HCT116 (cell line): ENCODE measurements around the gene TCHP. TPM values are rescaled to one million over a fixed set of nuclear protein-coding genes. Genes with fewer than 3 reads are reported as not detected.

Experiments
- ATAC-seq: fragments of 200-7000 bp; cut with Tn5 transposase; 2 replicates; pipeline ENCODE4 v1.9.1; 2020; ENCODE audit warnings: mild to moderate bottlenecking, moderate library complexity
- BruUV-seq: library from RNA; stranded (reverse); fragments of 400-500 nt; replicated peaks from 2 replicates; lab custom pipeline; 2021; lab: Mats Ljungman, UMichigan
- CTCF ChIA-PET: fragments of 300-600 bp; sonication (Branson Sonifier 250); formaldehyde crosslinking; loops from one replicate; lab custom pipeline; 2021; ENCODE audit warnings: antibody characterized with exemption; lab: Charles Lee
- POLR2A ChIA-PET: fragments of 300-600, 350-600 bp; sonication (Branson Sonifier 250); formaldehyde crosslinking; loops from one replicate; lab custom pipeline; 2021; ENCODE audit warnings: antibody characterized with exemption; lab: Charles Lee
- RAD21 ChIA-PET, 2 experiments: fragments of 300-600 bp; sonication (Branson Sonifier 250); formaldehyde crosslinking; loops; one replicate each; lab custom pipeline; 2023; ENCODE audit warnings: low total read pairs in 2 of 2; ENCODE audit not compliant: uncharacterized antibody in 2 of 2, unreplicated experiment in 2 of 2, low non-redundant PET in 1 of 2; lab: Charles Lee
- DNase-seq: peaks from one replicate; pipeline ENCODE4 v3.0.0-alpha.2; 2010; ENCODE audit warnings: low read depth, low spot score
- H2AFZ ChIP-seq: fragments of 200-600 bp; shearing (Covaris generic), sonication (generic); 2 replicates; pipeline ENCODE4 v1.6.1; 2017; ENCODE audit warnings: low read depth, mixed run types, mixed read lengths, antibody characterized with exemption, low read length; ENCODE audit not compliant: poor library complexity, severe bottlenecking
- H3K27ac ChIP-seq: 2 replicates; pipeline ENCODE4 v1.5.1; 2012; ENCODE audit warnings: low read depth, low read length
- H3K27me3 ChIP-seq: fragments of 200-600 bp; sonication (generic); 2 replicates; pipeline ENCODE4 v1.6.1; 2016; ENCODE audit warnings: mixed run types, low read length, mixed read lengths; ENCODE audit not compliant: insufficient read depth
- H3K36me3 ChIP-seq, 2 experiments: fragments of 200-500 bp in 1 of 2; fragments of 200-600 bp in 1 of 2; sonication (Bioruptor generic) in 1 of 2; sonication (generic) in 1 of 2; 2 replicates each; pipeline versions ENCODE4 v1.5.1 to v1.6.1; 2014 to 2016; ENCODE audit warnings: low read length in 2 of 2, inconsistent platforms in 1 of 2, mixed read lengths in 1 of 2, mixed run types in 1 of 2; ENCODE audit not compliant: insufficient read depth in 2 of 2, control insufficient read depth in 1 of 2
- H3K4me1 ChIP-seq, 2 experiments: fragments of 200-600 bp in 1 of 2; sonication (generic) in 1 of 2; 2 replicates each; pipeline versions ENCODE4 v1.5.1 to v1.6.1; 2012 to 2017; ENCODE audit warnings: low read length in 2 of 2, inconsistent platforms in 1 of 2, mild to moderate bottlenecking in 1 of 2, mixed read lengths in 1 of 2, mixed run types in 1 of 2, moderate library complexity in 1 of 2; ENCODE audit not compliant: insufficient read depth in 2 of 2, control insufficient read depth in 1 of 2
- H3K4me2 ChIP-seq: fragments of 200-600 bp; sonication (generic); 2 replicates; pipeline ENCODE4 v1.6.1; 2017; ENCODE audit warnings: mixed run types, low read length, mixed read lengths
- H3K4me3 ChIP-seq, 2 experiments: fragments of 200-600 bp in 1 of 2; sonication (generic) in 1 of 2; replicated peaks in 1 of 2; 2 replicates each; pipeline ENCODE4 v1.5.1; 2011 to 2016; ENCODE audit warnings: low read length in 2 of 2, control low read depth in 1 of 2, low read depth in 1 of 2, mild to moderate bottlenecking in 1 of 2, mixed read lengths in 1 of 2, mixed run types in 1 of 2
- H3K79me2 ChIP-seq: fragments of 200-600 bp; sonication (generic); 2 replicates; pipeline ENCODE4 v1.6.1; 2017; ENCODE audit warnings: mild to moderate bottlenecking, mixed run types, low read length, moderate library complexity, mixed read lengths; ENCODE audit not compliant: insufficient read depth
- H3K9ac ChIP-seq: fragments of 200-600 bp; sonication (generic); 2 replicates; pipeline ENCODE4 v1.6.1; 2016; ENCODE audit warnings: low read length, mixed read lengths
- H3K9me2 ChIP-seq: fragments of 200-600 bp; sonication (generic), shearing (Covaris generic); 2 replicates; pipeline ENCODE4 v1.6.1; 2017; ENCODE audit warnings: mixed run types, mild to moderate bottlenecking, moderate library complexity; ENCODE audit not compliant: insufficient read depth
- H3K9me3 ChIP-seq, 2 experiments: fragments of 200-500 bp in 1 of 2; fragments of 200-600 bp in 1 of 2; sonication (Bioruptor generic) in 1 of 2; sonication (generic) in 1 of 2; 2 replicates each; pipeline ENCODE4 v1.6.1; 2014 to 2017; ENCODE audit warnings: low read length in 2 of 2, mixed read lengths in 2 of 2, inconsistent platforms in 1 of 2, low read depth in 1 of 2, mild to moderate bottlenecking in 1 of 2, mixed run types in 1 of 2, moderate library complexity in 1 of 2; ENCODE audit not compliant: control insufficient read depth in 1 of 2, insufficient read depth in 1 of 2
- H4K20me1 ChIP-seq: fragments of 200-600 bp; sonication (generic), shearing (Covaris generic); 2 replicates; pipeline ENCODE4 v1.6.1; 2017; ENCODE audit warnings: mixed run types, mild to moderate bottlenecking, moderate library complexity; ENCODE audit not compliant: insufficient read depth
- ATF3 ChIP-seq: IDR thresholded peaks from 2 replicates; pipeline ENCODE4 v1.6.1; 2012
- CBX3 ChIP-seq: IDR thresholded peaks from 2 replicates; pipeline ENCODE4 v1.6.1; 2012; ENCODE audit warnings: low read depth
- CEBPB ChIP-seq: IDR thresholded peaks from 2 replicates; pipeline ENCODE4 v1.6.1; 2012; ENCODE audit warnings: low read depth
- CTCF ChIP-seq, 3 experiments: fragments of 200-600 bp in 1 of 3; sonication (generic) in 1 of 3; IDR thresholded peaks in 2 of 3; conservative IDR thresholded peaks in 1 of 3; 2 replicates each; pipeline ENCODE4 v1.5.1; 2012 to 2017; ENCODE audit warnings: low read depth in 2 of 3, low read length in 2 of 3, antibody characterized with exemption in 1 of 3, borderline replicate concordance in 1 of 3, control low read depth in 1 of 3, mild to moderate bottlenecking in 1 of 3, mixed read lengths in 1 of 3, mixed run types in 1 of 3, moderate library complexity in 1 of 3; ENCODE audit not compliant: insufficient read depth in 1 of 3
- EGR1 ChIP-seq: IDR thresholded peaks from 2 replicates; pipeline ENCODE4 v1.6.1; 2012; ENCODE audit warnings: low read depth
- ELF1 ChIP-seq: IDR thresholded peaks from 2 replicates; pipeline ENCODE4 v1.6.1; 2012; ENCODE audit warnings: low read depth, borderline replicate concordance
- EZH2 ChIP-seq: fragments of 200-600 bp; sonication (generic); IDR thresholded peaks from 2 replicates; pipeline ENCODE4 v1.6.1; 2017; ENCODE audit warnings: antibody characterized with exemption, mixed run types
- EZH2phosphoT487 ChIP-seq: fragments of 200-600 bp; IDR thresholded peaks from 2 replicates; pipeline ENCODE4 v1.6.1; 2018; ENCODE audit warnings: antibody characterized with exemption, borderline replicate concordance
- FOSL1 ChIP-seq: IDR thresholded peaks from 2 replicates; pipeline ENCODE4 v1.6.1; 2012; ENCODE audit warnings: low read depth
- JUND ChIP-seq: IDR thresholded peaks from 2 replicates; pipeline ENCODE4 v1.6.1; 2012
- POLR2A ChIP-seq: IDR thresholded peaks from 2 replicates; pipeline ENCODE4 v1.7.0; 2011; ENCODE audit warnings: borderline replicate concordance; ENCODE audit not compliant: insufficient read depth, insufficient read length; ENCODE audit errors: extremely low read depth
- POLR2AphosphoS5 ChIP-seq: IDR thresholded peaks from 2 replicates; pipeline ENCODE4 v1.6.1; 2011; ENCODE audit warnings: mild to moderate bottlenecking, low read depth, low read length, moderate library complexity
- RAD21 ChIP-seq: IDR thresholded peaks from 2 replicates; pipeline ENCODE4 v1.6.1; 2012; ENCODE audit warnings: low read depth, mild to moderate bottlenecking
- SIN3A ChIP-seq: IDR thresholded peaks from 2 replicates; pipeline ENCODE4 v1.6.1; 2012; ENCODE audit warnings: low read depth
- SP1 ChIP-seq: IDR thresholded peaks from 2 replicates; pipeline ENCODE4 v1.6.1; 2012; ENCODE audit warnings: low read depth
- SRF ChIP-seq: IDR thresholded peaks from 2 replicates; pipeline ENCODE4 v1.6.1; 2012; ENCODE audit warnings: low read depth
- TCF7L2 ChIP-seq: IDR thresholded peaks from 2 replicates; pipeline ENCODE4 v1.7.0; 2011; ENCODE audit warnings: borderline replicate concordance, inconsistent platforms; ENCODE audit not compliant: insufficient read depth, insufficient read length; ENCODE audit errors: extremely low read depth
- YY1 ChIP-seq: IDR thresholded peaks from 2 replicates; pipeline ENCODE4 v1.6.1; 2011; ENCODE audit warnings: low read length, low read depth, moderate library complexity, mild to moderate bottlenecking; ENCODE audit not compliant: insufficient replicate concordance; ENCODE audit errors: extremely low read depth
- ZBTB33 ChIP-seq: IDR thresholded peaks from 2 replicates; pipeline ENCODE4 v1.6.1; 2011; ENCODE audit warnings: mild to moderate bottlenecking, low read length, moderate library complexity; ENCODE audit not compliant: insufficient replicate concordance; ENCODE audit errors: extremely low read depth
- ZNF274 ChIP-seq: fragments of 200-500 bp; sonication (Bioruptor generic); IDR thresholded peaks from 2 replicates; pipeline ENCODE4 v1.6.1; 2014; ENCODE audit warnings: mild to moderate bottlenecking, low read depth, low read length, inconsistent platforms
- intact Hi-C: fragments of 100-400 bp; cut with micrococcal nuclease; formaldehyde crosslinking; loops from 2 replicates; pipeline ENCODE4 v1.10.0; 2022
- total RNA-seq: library from RNA; stranded (reverse); gene quantifications from one replicate; pipeline ENCODE4 v1.2.1, GENCODE V29; 2021; ENCODE audit not compliant: unreplicated experiment

The TCHP gene
- total RNA-seq, 1 experiment from 2014 or later = 17.3 TPM

- Histone ChIP-seq H4K20me1 (no peaks in the 10 kb centered on the region), H3K4me1 (peaks cover 2 to 18% of the 10 kb centered on the region in 2 experiments; a peak in 3 of 4 replicates)
- no TSS peak for BruUV-seq
- no peak for TF ChIP-seq FOSL1
- no peak for TF ChIP-seq ZBTB33
- TF ChIP-seq SRF = no peak
- no peak for TF ChIP-seq CBX3
- no peak for TF ChIP-seq CEBPB
- no peak for TF ChIP-seq SIN3A
- no peak for TF ChIP-seq POLR2AphosphoS5
- no peak for TF ChIP-seq ATF3
- TF ChIP-seq EZH2phosphoT487 = no peak
- no peak for TF ChIP-seq TCF7L2
- no peak for TF ChIP-seq RAD21
- no peak for TF ChIP-seq CTCF (IDR thresholded peaks at IDR 0.05 in 2 of 3, conservative IDR thresholded peaks at IDR 0.05 in 1 of 3; ENCODE audit: borderline replicate concordance in 1 of 3, insufficient read depth in 1 of 3, low read depth in 2 of 3, low read length in 2 of 3)
- no peak for TF ChIP-seq SP1
- TF ChIP-seq JUND = no peak
- TF ChIP-seq ELF1 = no peak
- TF ChIP-seq EGR1 = no peak
- TF ChIP-seq ZNF274 = no peak
- no peak for TF ChIP-seq EZH2
- no peak for TF ChIP-seq POLR2A
- TF ChIP-seq YY1 = no peak
- TF ChIP-seq, all 23 proteins: peak for 0
- Histone ChIP-seq H3K9me2 (no peaks in the 10 kb centered on the region), H3K27ac (no peak overlapping the region), H3K9me3 (no peaks in the 10 kb centered on the region), H3K9ac (no peak overlapping the region), H3K27me3 (no peaks in the 10 kb centered on the region), H3K79me2 (peaks cover 9% of the 10 kb centered on the region; the same call in 1 of the 2 replicates), H3K36me3 (no peaks in the 10 kb centered on the region), H2AFZ (no peak overlapping the region), H3K4me3 (no peak overlapping the region), H3K4me2 (no peak overlapping the region)
- ATAC-seq = no peak
- intact Hi-C loops = no loop called here
- RAD21 ChIA-PET = no interaction called here
- CTCF ChIA-PET = no interaction called here
- DNase-seq = no peak
- POLR2A ChIA-PET = no interaction called here
These were observed 3.9 kb upstream of the TCHP start for GRCh38 chr12:109896188-109896587.
